CD14-positive monocyte (primary cell): ENCODE measurements around the gene SLC4A3. TPM values are rescaled to one million over a fixed set of nuclear protein-coding genes. Genes with fewer than 3 reads are reported as not detected.

ENCODE experiments used
- DNase-seq, 3 donors: peaks; one replicate each; pipeline ENCODE4 v3.0.0-alpha.2; 2011 to 2022
- H2AFZ ChIP-seq: 2 replicates; pipeline ENCODE4 v1.6.0; 2012; ENCODE audit warnings: mild to moderate bottlenecking, low read depth, low read length, inconsistent platforms; ENCODE audit not compliant: insufficient read depth, poor library complexity, severe bottlenecking
- H3K27ac ChIP-seq, 2 donors: 1 replicate in 1 of 2; 2 replicates in 1 of 2; pipeline ENCODE4 v1.5.1; 2012 to 2013; ENCODE audit warnings: low read length in 2 of 2, control low read depth in 1 of 2, inconsistent platforms in 1 of 2, low read depth in 1 of 2, mild to moderate bottlenecking in 1 of 2
- H3K27me3 ChIP-seq, 2 donors: one replicate each; pipeline versions ENCODE4 v1.6.0 to v1.6.1; 2011 to 2013; ENCODE audit warnings: low read length in 2 of 2; ENCODE audit not compliant: control insufficient read depth in 2 of 2, insufficient read depth in 2 of 2
- H3K36me3 ChIP-seq, 2 donors: replicated peaks in 1 of 2; 1 replicate in 1 of 2; 2 replicates in 1 of 2; pipeline versions ENCODE4 v1.5.1 to v1.6.1; 2012 to 2013; ENCODE audit warnings: low read length in 2 of 2, control low read depth in 1 of 2, inconsistent platforms in 1 of 2, mild to moderate bottlenecking in 1 of 2; ENCODE audit not compliant: insufficient read depth in 2 of 2, control insufficient read depth in 1 of 2
- H3K4me1 ChIP-seq, 2 donors: 1 replicate in 1 of 2; 2 replicates in 1 of 2; pipeline versions ENCODE4 v1.5.1 to v1.6.1; 2012 to 2013; ENCODE audit warnings: low read length in 2 of 2, control low read depth in 1 of 2, inconsistent platforms in 1 of 2, mild to moderate bottlenecking in 1 of 2, moderate library complexity in 1 of 2; ENCODE audit not compliant: insufficient read depth in 2 of 2, control insufficient read depth in 1 of 2
- H3K4me2 ChIP-seq: replicated peaks from 2 replicates; pipeline ENCODE3; 2012; ENCODE audit warnings: low read length, moderate library complexity, mild to moderate bottlenecking; ENCODE audit not compliant: poor library complexity, severe bottlenecking; ENCODE audit errors: extremely low read depth
- H3K4me3 ChIP-seq, 3 experiments: fragments of 200-600 bp in 1 of 3; sonication (generic) in 1 of 3; replicated peaks in 1 of 3; 1 replicate in 2 of 3; 2 replicates in 1 of 3; pipeline ENCODE4 v1.5.1; 2011 to 2013; ENCODE audit warnings: low read length in 3 of 3, mild to moderate bottlenecking in 3 of 3, control low read depth in 2 of 3, low read depth in 2 of 3, inconsistent platforms in 1 of 3, moderate library complexity in 1 of 3
- H3K79me2 ChIP-seq: 2 replicates; pipeline ENCODE4 v1.6.0; 2012; ENCODE audit warnings: mild to moderate bottlenecking, control low read depth, inconsistent platforms, low read length, moderate library complexity; ENCODE audit not compliant: insufficient read depth
- H3K9ac ChIP-seq: 2 replicates; pipeline ENCODE4 v1.6.0; 2017; ENCODE audit warnings: low read length, mild to moderate bottlenecking; ENCODE audit not compliant: insufficient read depth, poor library complexity, severe bottlenecking
- H3K9me3 ChIP-seq, 2 donors: replicated peaks in 1 of 2; 1 replicate in 1 of 2; 2 replicates in 1 of 2; pipeline versions ENCODE4 v1.5.1 to v1.6.1; 2012 to 2013; ENCODE audit warnings: low read length in 2 of 2, control low read depth in 1 of 2; ENCODE audit not compliant: control insufficient read depth in 1 of 2, insufficient read depth in 1 of 2
- H4K20me1 ChIP-seq: 2 replicates; pipeline ENCODE4 v1.6.0; 2012; ENCODE audit warnings: mild to moderate bottlenecking, low read length, control low read depth, moderate library complexity; ENCODE audit not compliant: insufficient read depth
- H3K27ac Mint-ChIP-seq, 7 donors: one replicate each; pipeline ENCODE4 v1.8.0; 2020; ENCODE audit warnings: mild to moderate bottlenecking in 7 of 7, mixed read lengths in 7 of 7, moderate library complexity in 6 of 7, inconsistent platforms in 2 of 7
- H3K27me3 Mint-ChIP-seq, 3 donors: one replicate each; pipeline ENCODE4 v1.8.0; 2021 to 2022; ENCODE audit warnings: low read depth in 3 of 3, mild to moderate bottlenecking in 3 of 3, mixed read lengths in 3 of 3, moderate library complexity in 3 of 3, inconsistent platforms in 1 of 3
- H3K36me3 Mint-ChIP-seq, 2 donors: one replicate each; pipeline ENCODE4 v1.8.0; 2020; ENCODE audit warnings: mixed read lengths in 2 of 2, inconsistent platforms in 1 of 2, mild to moderate bottlenecking in 1 of 2
- H3K4me1 Mint-ChIP-seq: one replicate; pipeline ENCODE4 v1.8.0; 2020; ENCODE audit warnings: mild to moderate bottlenecking, mixed read lengths
- H3K4me3 Mint-ChIP-seq, 2 donors: one replicate each; pipeline ENCODE4 v1.8.0; 2020; ENCODE audit warnings: mild to moderate bottlenecking in 2 of 2, mixed read lengths in 2 of 2, moderate library complexity in 1 of 2
- H3K9me3 Mint-ChIP-seq, 7 donors: one replicate each; pipeline ENCODE4 v1.8.0; 2020 to 2022; ENCODE audit warnings: mixed read lengths in 7 of 7, mild to moderate bottlenecking in 6 of 7, moderate library complexity in 6 of 7, inconsistent platforms in 2 of 7
- WGBS: methylation state at CpG from one replicate; pipeline ENCODE4 v1.1.5; 2013; ENCODE audit warnings: missing lambda C conversion rate; ENCODE audit not compliant: insufficient coverage; 5-methylcytosine and 5-hydroxymethylcytosine counted together
- intact Hi-C, 2 donors: fragments of 100-400 bp; cut with micrococcal nuclease; formaldehyde crosslinking; loops; one replicate each; pipeline versions ENCODE4 v1.15.0 to v1.15.1; 2023
- polyA plus RNA-seq, 3 donors: library from polyadenylated mRNA; depleted of rRNA in 1 of 3; unstranded in 2 of 3; stranded (reverse) in 1 of 3; fragments of 300-500 nt in 2 of 3; fragments of >200 nt in 1 of 3; fragmentation: Illumina TruSeq in 2 of 3; gene quantifications; 1 replicate in 2 of 3; 2 replicates in 1 of 3; pipeline ENCODE4 v1.2.3, GENCODE V29; 2012 to 2021
- TF ChIP-seq, protein P1 (sequence below): fragments of 200-600 bp; IDR thresholded peaks from one replicate; pipeline ENCODE4 v1.8.0; 2022; ENCODE audit warnings: antibody characterized with exemption, mild to moderate bottlenecking

SLC4A3 gene
- polyA plus RNA-seq, 3 donors = 0.31 TPM; not detected in 2

DNA sequence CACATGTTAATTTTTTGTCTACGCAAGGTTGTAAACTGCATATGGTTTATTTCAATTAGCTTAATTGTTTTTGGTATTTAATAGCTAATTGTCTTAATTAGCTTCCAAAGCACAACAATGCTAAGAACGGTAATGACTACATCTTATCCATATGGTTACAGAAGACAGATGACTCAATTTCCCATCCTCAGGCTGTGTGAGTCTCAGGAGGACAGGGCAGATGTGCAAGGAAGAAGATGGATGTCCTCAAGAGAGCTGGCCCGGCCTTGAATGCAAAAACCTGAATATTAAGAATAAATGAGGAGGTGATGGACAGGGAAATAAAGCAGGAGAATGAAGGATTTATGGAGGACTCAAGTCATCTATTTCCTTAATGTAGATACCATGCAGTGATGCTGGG lies 31.4 kb downstream of the SLC4A3 start:
- Histone ChIP-seq H3K27me3 (peaks cover 10 to 13% of the 10 kb centered on the region in 2 donors), H4K20me1 (no peaks in the 10 kb centered on the region), H3K27ac (no peak overlapping the region), H3K79me2 (no peaks in the 10 kb centered on the region), H3K4me3 (no peak overlapping the region), H2AFZ (no peak overlapping the region), H3K36me3 (no peaks in the 10 kb centered on the region), H3K4me2 (no peak overlapping the region), H3K9ac (no peak overlapping the region), H3K4me1 (no peaks in the 10 kb centered on the region), H3K9me3 (peaks cover 0 to 17% of the 10 kb centered on the region in 2 donors)
- Mint-ChIP-seq H3K36me3 (no peaks in the 10 kb centered on the region), H3K27me3 (peaks cover 8 to 23% (median 12%) of the 10 kb centered on the region in 3 donors), H3K4me3 (no peak overlapping the region), H3K9me3 (peaks cover 7 to 25% (median 16%) of the 10 kb centered on the region in 7 donors), H3K4me1 (no peaks in the 10 kb centered on the region), H3K27ac (no peak overlapping the region)
- intact Hi-C loops = no loop called here
- WGBS = no CpG with 5 or more reads among the region's 3 CpGs
- no peak for DNase-seq
- TF ChIP-seq, protein P1, sequence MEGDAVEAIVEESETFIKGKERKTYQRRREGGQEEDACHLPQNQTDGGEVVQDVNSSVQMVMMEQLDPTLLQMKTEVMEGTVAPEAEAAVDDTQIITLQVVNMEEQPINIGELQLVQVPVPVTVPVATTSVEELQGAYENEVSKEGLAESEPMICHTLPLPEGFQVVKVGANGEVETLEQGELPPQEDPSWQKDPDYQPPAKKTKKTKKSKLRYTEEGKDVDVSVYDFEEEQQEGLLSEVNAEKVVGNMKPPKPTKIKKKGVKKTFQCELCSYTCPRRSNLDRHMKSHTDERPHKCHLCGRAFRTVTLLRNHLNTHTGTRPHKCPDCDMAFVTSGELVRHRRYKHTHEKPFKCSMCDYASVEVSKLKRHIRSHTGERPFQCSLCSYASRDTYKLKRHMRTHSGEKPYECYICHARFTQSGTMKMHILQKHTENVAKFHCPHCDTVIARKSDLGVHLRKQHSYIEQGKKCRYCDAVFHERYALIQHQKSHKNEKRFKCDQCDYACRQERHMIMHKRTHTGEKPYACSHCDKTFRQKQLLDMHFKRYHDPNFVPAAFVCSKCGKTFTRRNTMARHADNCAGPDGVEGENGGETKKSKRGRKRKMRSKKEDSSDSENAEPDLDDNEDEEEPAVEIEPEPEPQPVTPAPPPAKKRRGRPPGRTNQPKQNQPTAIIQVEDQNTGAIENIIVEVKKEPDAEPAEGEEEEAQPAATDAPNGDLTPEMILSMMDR = no peak

DNA sequence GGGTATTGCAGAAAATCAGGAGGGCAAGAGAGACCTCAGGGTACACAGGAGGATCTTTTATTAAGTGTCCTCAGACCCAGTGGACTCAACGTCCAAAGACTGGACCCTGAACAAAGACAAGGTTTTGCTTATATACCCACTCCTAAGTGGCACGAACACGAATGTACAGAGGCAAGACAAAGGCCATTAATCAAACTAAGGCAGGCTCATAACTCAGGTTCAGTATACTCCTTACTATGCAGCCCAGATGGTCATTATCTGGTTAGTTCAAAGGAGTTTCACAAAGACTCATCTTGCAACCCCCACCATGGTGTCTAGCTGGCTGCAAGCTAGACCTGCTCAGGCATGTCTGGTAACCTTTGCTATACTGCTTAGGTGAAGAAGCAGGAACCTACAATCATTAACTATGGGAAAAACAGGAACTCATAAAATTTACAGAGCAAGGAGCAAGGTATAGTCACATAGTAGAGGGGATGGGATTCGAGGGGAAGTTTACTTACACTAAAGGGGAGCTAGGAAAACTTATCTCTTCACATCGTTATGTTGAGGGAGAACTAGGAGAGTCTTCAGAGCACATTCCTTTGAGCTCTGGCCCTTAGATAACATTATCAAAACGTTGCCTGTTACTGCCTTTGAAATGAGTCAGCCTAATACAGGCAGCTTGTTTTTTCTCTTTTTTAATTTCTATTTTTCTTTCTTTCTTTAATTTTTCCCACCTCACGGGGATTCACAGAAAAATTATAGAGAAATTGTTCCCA lies 33.9 kb downstream of the SLC4A3 start:
- Mint-ChIP-seq H3K9me3 (peaks cover 7 to 23% (median 19%) of the 10 kb centered on the region in 7 donors), H3K4me1 (no peaks in the 10 kb centered on the region), H3K36me3 (no peaks in the 10 kb centered on the region), H3K27me3 (peaks cover 2 to 12% (median 12%) of the 10 kb centered on the region in 3 donors), H3K4me3 (no peak overlapping the region), H3K27ac (no peak overlapping the region)
- intact Hi-C loops = no loop called here
- no peaks in the 10 kb centered on the region for H3K79me2 ChIP-seq
- TF ChIP-seq, protein P1 = no peak
- no peaks in the 10 kb centered on the region for H3K36me3 ChIP-seq
- WGBS = 82% methylated on average over 3 of the region's 7 CpGs
- H3K27ac ChIP-seq = no peak overlapping the region
- peaks cover 0 to 17% of the 10 kb centered on the region in 2 donors for H3K9me3 ChIP-seq
- no peak overlapping the region for H3K9ac ChIP-seq
- no peak overlapping the region for H3K4me3 ChIP-seq
- H2AFZ ChIP-seq = no peak overlapping the region
- H3K4me1 ChIP-seq = no peaks in the 10 kb centered on the region
- no peaks in the 10 kb centered on the region for H4K20me1 ChIP-seq
- peaks cover 2 to 8% of the 10 kb centered on the region in 2 donors for H3K27me3 ChIP-seq
- no peak overlapping the region for H3K4me2 ChIP-seq
- no peak for DNase-seq
